ENCODE results near the gene IFT57. TPM values are rescaled to one million over a fixed set of nuclear protein-coding genes. Genes with fewer than 3 reads are reported as not detected.
"Not testable (repeated sequence)": the region's sequence is repeated elsewhere in the genome, so short reads cannot be mapped to it uniquely, and the experiment has no call there.

IFT57 gene
- total RNA-seq, 3 donors from 2014 or later (not counting 1 experiment from before 2014, with no cell fraction given), result 22.2 to 49.3 (median 33.5) TPM

DNA sequence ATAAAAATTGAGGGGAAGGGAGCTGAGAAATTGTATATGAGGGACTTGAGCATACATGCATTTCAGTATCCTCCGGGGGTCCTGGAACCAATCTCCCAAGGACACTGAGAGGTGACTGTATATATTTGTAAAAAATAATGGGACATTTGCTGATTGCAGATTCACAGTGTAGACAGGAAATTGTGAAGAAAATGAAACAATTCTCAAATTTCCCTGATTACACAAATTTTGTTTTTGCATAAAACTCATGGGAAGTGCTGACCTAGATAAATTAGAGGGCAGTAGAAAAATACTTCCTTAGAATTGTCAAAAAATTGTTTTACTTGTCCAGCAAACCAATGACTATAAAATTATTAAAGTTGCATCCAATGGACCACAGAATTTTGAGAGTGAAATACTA lies 64.0 kb downstream of the IFT57 start:
- Mint-ChIP-seq H3K9me3 (no peaks in the 10 kb centered on the region), H3K36me3 (no peaks in the 10 kb centered on the region), H3K27ac (no peak overlapping the region), H3K4me1 (peaks cover 21 to 38% of the 10 kb centered on the region in 2 donors), H3K27me3 (ENCODE audit: low read depth in 2 of 2) (no peaks in the 10 kb centered on the region), H3K4me3 (no peak overlapping the region)
- ATAC-seq (no peak), DNase-seq (no peak)
- H3K4me1 ChIP-seq (ENCODE audit: control insufficient read depth, insufficient read depth, low read length), result no peaks in the 10 kb centered on the region
- peaks cover 4% of the 10 kb centered on the region for H3K36me3 ChIP-seq (ENCODE audit: control insufficient read depth, insufficient read depth, low read length)
- intact Hi-C loops (cut with micrococcal nuclease), result no loop called here
- no peaks in the 10 kb centered on the region for H3K9me3 ChIP-seq (ENCODE audit: control insufficient read depth, insufficient read depth, low read length)
- no peak overlapping the region for H3K27ac ChIP-seq (ENCODE audit: low read length)
- H3K27me3 ChIP-seq (ENCODE audit: control insufficient read depth, insufficient read depth, low read length), result no peaks in the 10 kb centered on the region
- H3K4me3 ChIP-seq (ENCODE audit: low read length), result no peak overlapping the region
- WGBS (ENCODE audit: insufficient coverage), result 95% methylated on average over 1 of the region's 1 CpG
- TF ChIP-seq, protein P1, sequence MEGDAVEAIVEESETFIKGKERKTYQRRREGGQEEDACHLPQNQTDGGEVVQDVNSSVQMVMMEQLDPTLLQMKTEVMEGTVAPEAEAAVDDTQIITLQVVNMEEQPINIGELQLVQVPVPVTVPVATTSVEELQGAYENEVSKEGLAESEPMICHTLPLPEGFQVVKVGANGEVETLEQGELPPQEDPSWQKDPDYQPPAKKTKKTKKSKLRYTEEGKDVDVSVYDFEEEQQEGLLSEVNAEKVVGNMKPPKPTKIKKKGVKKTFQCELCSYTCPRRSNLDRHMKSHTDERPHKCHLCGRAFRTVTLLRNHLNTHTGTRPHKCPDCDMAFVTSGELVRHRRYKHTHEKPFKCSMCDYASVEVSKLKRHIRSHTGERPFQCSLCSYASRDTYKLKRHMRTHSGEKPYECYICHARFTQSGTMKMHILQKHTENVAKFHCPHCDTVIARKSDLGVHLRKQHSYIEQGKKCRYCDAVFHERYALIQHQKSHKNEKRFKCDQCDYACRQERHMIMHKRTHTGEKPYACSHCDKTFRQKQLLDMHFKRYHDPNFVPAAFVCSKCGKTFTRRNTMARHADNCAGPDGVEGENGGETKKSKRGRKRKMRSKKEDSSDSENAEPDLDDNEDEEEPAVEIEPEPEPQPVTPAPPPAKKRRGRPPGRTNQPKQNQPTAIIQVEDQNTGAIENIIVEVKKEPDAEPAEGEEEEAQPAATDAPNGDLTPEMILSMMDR (IDR thresholded peaks at IDR 0.05), result no peak

DNA sequence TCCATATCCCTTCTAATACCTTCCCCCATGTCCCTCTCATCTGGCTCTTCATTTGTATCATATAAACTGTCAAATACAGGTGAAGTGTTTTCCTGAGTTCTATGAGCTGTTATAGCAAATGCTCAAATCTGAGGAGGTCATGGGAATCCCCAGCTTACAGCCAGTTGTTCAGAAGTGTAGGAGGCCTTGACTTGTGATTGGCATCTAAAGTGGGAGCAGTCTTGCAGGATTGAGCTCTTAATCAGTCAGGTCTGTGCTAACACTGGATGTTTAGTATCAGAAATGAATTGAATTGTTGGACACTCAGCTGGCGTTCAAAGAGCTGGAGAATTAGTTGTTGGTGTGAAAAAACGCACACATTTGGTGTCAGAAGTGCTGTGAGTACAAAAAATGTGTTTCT lies 65.0 kb downstream of the IFT57 start:
- no peaks in the 10 kb centered on the region for H3K27me3 ChIP-seq (ENCODE audit: control insufficient read depth, insufficient read depth, low read length)
- H3K36me3 ChIP-seq (ENCODE audit: control insufficient read depth, insufficient read depth, low read length), result peaks cover 4% of the 10 kb centered on the region
- H3K27me3 Mint-ChIP-seq (ENCODE audit: low read depth in 2 of 2), result no peaks in the 10 kb centered on the region
- WGBS (ENCODE audit: insufficient coverage), result 89% methylated on average over 1 of the region's 2 CpGs
- intact Hi-C loops (cut with micrococcal nuclease), result no loop called here
- peak overlapping the region; percentile 28 for H3K4me3 Mint-ChIP-seq
- peak overlapping the region; percentile 73 to 82 for H3K27ac Mint-ChIP-seq
- H3K4me1 ChIP-seq (ENCODE audit: control insufficient read depth, insufficient read depth, low read length), result no peaks in the 10 kb centered on the region
- H3K9me3 Mint-ChIP-seq, result no peaks in the 10 kb centered on the region
- TF ChIP-seq, protein P1 (IDR thresholded peaks at IDR 0.05), result no peak
- DNase-seq, result no peak
- H3K9me3 ChIP-seq (ENCODE audit: control insufficient read depth, insufficient read depth, low read length), result no peaks in the 10 kb centered on the region
- H3K27ac ChIP-seq (ENCODE audit: low read length), result no peak overlapping the region
- H3K4me3 ChIP-seq (ENCODE audit: low read length), result no peak overlapping the region
- no peak for ATAC-seq
- H3K4me1 Mint-ChIP-seq, result peaks cover 28 to 44% of the 10 kb centered on the region in 2 donors
- no peaks in the 10 kb centered on the region for H3K36me3 Mint-ChIP-seq

DNA sequence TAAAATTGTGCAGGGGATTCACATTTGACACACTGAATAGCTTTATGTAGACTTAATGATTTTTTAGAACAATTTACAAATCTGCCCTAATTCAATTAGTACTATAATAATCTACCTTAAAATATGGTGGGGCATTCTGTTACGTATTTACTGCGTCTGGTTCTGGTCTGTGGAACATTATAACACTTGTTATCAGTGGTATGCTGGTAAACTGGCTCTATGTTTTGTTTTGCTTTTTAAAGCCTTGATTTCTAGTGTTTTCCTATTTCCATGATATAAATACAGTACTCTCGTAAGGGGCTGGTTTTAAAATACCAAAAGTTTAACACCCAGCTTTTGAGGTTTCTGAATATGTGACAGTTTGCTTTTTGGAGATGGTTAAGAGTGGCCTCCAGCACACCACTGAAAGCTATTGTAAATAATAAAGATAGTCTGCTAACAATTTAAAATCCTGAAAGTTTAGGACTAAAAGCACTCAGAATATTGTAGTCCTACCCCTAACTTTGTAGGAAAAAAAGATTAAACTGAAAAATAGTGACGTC lies 65.8 kb downstream of the IFT57 start:
- no peak overlapping the region for H3K4me3 ChIP-seq (ENCODE audit: low read length)
- intact Hi-C loops (cut with micrococcal nuclease), result no loop called here
- H3K27me3 ChIP-seq (ENCODE audit: control insufficient read depth, insufficient read depth, low read length), result no peaks in the 10 kb centered on the region
- peaks cover 28 to 46% of the 10 kb centered on the region in 2 donors for H3K4me1 Mint-ChIP-seq
- no peaks in the 10 kb centered on the region for H3K9me3 Mint-ChIP-seq
- H3K4me3 Mint-ChIP-seq, result peak overlapping the region; percentile 45
- peak overlapping the region; percentile 9 for H3K27ac ChIP-seq (ENCODE audit: low read length)
- 91% methylated on average over 1 of the region's 4 CpGs for WGBS (ENCODE audit: insufficient coverage)
- ATAC-seq (peak; percentile 52 to 70 (median 55)), DNase-seq (no peak)
- TF ChIP-seq, protein P1 (IDR thresholded peaks at IDR 0.05), result no peak
- no peaks in the 10 kb centered on the region for H3K27me3 Mint-ChIP-seq (ENCODE audit: low read depth in 2 of 2)
- peak overlapping the region; percentile 73 to 82 for H3K27ac Mint-ChIP-seq
- no peaks in the 10 kb centered on the region for H3K9me3 ChIP-seq (ENCODE audit: control insufficient read depth, insufficient read depth, low read length)
- H3K4me1 ChIP-seq (ENCODE audit: control insufficient read depth, insufficient read depth, low read length), result no peaks in the 10 kb centered on the region
- peaks cover 4% of the 10 kb centered on the region for H3K36me3 ChIP-seq (ENCODE audit: control insufficient read depth, insufficient read depth, low read length)
- H3K36me3 Mint-ChIP-seq, result no peaks in the 10 kb centered on the region

DNA sequence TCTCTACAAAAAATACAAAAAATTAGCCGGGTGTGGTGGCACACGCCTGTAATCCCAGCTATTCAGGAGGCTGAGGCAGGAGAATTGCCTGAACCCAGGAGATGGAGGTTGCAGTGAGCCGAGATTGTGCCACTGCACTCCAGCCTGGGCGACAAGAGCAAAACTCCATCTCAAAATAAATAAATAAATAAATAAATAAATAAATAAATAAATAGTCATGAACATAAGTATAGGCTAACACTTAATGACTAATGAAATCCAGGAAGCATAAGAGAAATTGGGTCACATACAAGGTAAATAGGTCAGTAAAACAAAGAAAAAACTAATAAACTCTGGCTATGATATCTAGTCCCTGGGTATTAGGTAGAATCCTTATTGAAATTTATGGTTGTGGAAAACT lies 66.6 kb downstream of the IFT57 start:
- Mint-ChIP-seq H3K27ac (peak overlapping the region; percentile 73 to 82), H3K4me3 (peak overlapping the region; percentile 45), H3K4me1 (peaks cover 28 to 48% of the 10 kb centered on the region in 2 donors)
- H3K27me3 ChIP-seq (ENCODE audit: control insufficient read depth, insufficient read depth, low read length); DNase-seq; ATAC-seq; H3K4me3 ChIP-seq (ENCODE audit: low read length); H3K36me3 ChIP-seq (ENCODE audit: control insufficient read depth, insufficient read depth, low read length); H3K4me1 ChIP-seq (ENCODE audit: control insufficient read depth, insufficient read depth, low read length); H3K36me3 Mint-ChIP-seq; intact Hi-C loops (cut with micrococcal nuclease); H3K9me3 Mint-ChIP-seq; H3K27me3 Mint-ChIP-seq (ENCODE audit: low read depth in 2 of 2); H3K9me3 ChIP-seq (ENCODE audit: control insufficient read depth, insufficient read depth, low read length); H3K27ac ChIP-seq (ENCODE audit: low read length): not testable (repeated sequence)
- 97% methylated on average over 2 of the region's 4 CpGs for WGBS (ENCODE audit: insufficient coverage)
